GM12874 (cell line): ENCODE measurements around the gene GMPR.

ENCODE experiments used
- CTCF ChIP-seq: IDR thresholded peaks from 2 replicates; pipeline ENCODE4 v1.5.1; 2011; ENCODE audit warnings: low read depth, mild to moderate bottlenecking, control low read depth, low read length, moderate library complexity; ENCODE audit not compliant: insufficient read depth

The GMPR gene

DNA sequence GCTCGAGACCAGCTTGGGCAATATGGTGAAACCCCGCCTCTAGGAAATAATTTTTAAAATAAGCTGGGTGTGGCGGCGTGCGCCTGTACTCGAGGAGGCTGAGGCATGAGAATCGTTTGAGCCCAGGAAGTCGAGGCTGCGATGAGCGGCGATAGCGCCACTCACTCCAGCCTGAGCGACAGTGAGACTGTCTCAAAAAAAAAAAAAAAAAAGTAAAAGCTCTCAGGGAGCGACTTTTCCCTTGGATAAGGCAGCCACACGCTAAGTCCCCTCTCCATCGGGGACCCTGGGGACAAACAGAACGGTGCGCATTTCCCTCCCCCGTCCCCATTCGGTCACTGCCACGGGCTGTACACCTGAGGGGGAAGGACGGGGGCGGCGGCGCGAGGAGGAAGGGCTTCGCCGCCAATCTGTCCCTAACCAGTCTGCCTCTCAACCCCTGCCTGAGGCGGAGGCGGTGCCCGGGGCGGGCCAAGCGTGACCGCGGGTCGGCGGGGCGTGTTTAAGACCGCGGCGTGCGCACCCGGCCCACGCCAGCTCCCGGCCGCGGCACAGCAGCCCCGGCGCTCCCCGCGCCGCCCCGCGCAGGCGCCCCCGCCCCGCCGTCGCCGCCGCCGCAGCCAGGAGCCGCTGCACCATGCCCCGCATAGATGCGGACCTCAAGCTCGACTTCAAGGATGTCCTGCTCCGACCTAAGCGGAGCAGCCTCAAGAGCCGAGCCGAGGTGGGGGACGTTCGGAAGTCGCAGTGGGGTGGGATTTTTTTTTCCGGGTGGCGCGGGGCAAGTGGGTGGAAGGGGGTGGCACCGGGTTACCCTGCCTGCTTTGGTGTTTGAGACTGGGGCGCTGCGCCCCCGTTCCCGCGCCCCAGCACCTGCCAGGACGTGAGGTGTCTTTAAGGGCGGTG lies at the start of gene GMPR:
GMPR (plus strand) TSS at position 531 of the 906 bp plus-strand sequence; CDS start at position 638, 107 bp downstream.
- TF ChIP-seq CTCF: no peak

DNA sequence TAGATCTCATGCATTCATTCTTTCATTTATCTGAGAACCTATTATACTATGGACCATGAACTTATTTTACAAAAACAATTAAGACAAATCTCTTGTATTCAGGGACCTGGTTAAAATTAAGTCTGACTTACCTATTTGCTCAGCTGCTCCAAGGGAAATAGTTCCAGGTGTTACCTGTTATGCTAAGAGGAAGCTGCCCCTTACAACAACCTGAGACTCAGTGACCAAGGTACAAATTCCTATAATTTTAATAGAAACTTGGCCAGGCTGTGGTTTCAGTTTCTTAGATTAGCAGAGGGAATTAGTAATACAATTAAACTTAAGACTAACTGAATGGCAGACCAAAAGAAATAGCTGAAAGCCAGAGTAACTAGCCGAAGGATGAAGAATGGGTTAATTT lies 48.2 kb upstream of the GMPR start:
- TF ChIP-seq CTCF: no peak

DNA sequence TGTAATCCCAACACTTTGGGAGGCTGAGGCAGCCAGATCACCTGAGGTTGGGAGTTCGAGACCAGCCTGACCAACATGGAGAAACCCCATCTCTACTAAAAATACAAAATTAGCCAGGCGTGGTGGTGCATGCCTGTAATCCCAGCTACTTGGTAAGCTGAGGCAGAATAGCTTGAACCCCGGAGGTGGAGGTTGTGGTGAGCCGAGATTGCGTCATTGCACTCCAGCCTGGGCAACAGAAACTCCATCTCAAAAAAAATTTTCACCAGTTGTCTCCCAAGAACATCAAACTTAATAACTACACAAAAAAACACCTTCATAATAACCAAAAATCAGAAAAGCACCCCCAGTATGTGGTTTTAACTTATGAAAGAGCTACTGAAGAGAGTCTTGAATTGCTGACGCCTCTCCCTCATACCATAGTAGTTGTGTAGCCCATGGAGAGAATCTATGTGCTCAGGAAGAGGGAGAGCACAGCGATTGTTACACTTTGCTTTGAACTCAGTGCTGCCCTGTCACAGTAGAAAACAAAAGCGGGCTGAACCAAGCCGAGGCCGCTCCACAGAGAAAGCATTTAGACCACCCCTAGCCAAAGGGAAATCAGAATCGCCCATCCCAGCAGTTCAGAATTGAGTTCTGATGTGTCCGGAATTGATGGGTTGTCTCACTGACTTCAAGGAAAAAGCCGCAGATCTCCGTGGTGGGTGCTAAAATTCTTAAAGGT lies 42.0 kb upstream of the GMPR start:
- no peak for TF ChIP-seq CTCF

- TF ChIP-seq CTCF: no peak
These were observed 41.3 kb upstream of the GMPR start for GRCh38 chr6:16196984-16197546.

DNA sequence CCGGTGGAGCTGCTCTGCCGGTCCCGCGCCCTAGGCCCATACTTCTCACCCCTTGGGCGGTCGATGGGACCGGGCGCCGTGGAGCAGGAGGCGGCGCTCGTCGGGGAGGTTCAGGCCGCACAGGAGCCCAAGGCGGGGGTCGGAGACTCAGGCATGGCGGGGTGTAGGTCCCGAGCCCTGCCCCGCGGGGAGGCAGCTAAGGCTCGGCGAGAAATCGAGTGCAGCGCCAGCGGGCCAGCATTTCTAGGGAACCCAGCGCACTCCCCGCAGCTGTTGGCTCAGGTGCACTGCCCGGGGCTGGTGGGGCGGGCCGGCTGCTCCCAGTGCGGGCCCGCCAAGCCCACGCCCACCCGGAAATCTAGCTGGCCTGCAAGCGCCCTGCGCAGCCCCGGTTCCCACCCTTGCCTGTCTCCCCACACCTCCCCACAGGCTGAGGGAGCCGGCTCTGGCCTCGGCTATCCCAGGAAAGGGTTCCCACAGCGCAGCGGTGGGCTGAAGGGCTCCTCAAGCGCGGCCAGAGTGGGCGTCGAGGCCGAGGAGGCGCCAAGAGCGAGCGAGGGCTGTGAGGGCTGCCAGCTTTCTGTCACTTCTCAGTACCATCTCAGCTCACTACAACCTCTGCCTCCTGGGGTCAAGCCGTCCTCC lies 40.2 kb upstream of the GMPR start:
- no peak for TF ChIP-seq CTCF

DNA sequence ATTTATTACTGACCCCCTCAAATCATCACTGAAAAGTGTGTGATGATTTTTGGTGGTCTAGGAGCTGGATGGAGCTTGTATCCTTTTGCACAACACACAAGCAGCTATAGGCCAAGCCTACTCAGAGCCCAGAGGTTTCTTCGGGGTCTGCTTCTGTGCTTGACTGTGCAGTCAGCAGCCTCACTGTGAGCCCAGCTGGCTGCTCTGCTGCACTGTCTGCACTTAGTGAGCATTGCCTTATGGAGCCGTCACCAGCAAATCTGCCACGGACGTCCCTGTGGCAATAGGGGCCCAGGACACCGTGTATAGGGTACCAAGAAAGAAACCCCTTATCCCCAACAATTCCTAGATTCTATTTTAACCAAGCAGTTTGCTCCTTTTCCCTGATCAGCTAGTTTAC lies 38.6 kb upstream of the GMPR start:
- no peak for TF ChIP-seq CTCF
